MCF 10A (cell line): ENCODE measurements around the gene IQCN. TPM values are rescaled to one million over a fixed set of nuclear protein-coding genes. Genes with fewer than 3 reads are reported as not detected.
A peak's percentile ranks its signal among the peaks of the same experiment; 100 is the strongest.

Source experiments
- BruUV-seq: library from RNA; stranded (reverse); fragments of 400-500 nt; replicated peaks from 2 replicates; lab custom pipeline; 2021; lab: Mats Ljungman, UMichigan
- CTCF ChIA-PET: fragments of 300-600 bp; sonication (Branson Sonifier 250); formaldehyde crosslinking; extraction: SDS; loops from one replicate; lab custom pipeline; 2021; ENCODE audit warnings: antibody characterized with exemption, inconsistent platforms; lab: Yijun Ruan, JAX
- POLR2A ChIA-PET: fragments of 300-600, 350-650 bp; sonication (Branson Sonifier 250); formaldehyde crosslinking; extraction: SDS; loops from one replicate; lab custom pipeline; 2020; ENCODE audit warnings: antibody characterized with exemption, inconsistent platforms; lab: Yijun Ruan, JAX
- DNase-seq: peaks from one replicate; pipeline ENCODE4 v3.0.0-alpha.2; 2018; ENCODE audit not compliant: unreplicated experiment
- H3K27ac Mint-ChIP-seq: one replicate; pipeline ENCODE4 v1.8.0; 2022; ENCODE audit warnings: mild to moderate bottlenecking, low read depth, mixed read lengths; ENCODE audit not compliant: unreplicated experiment
- H3K27me3 Mint-ChIP-seq: one replicate; pipeline ENCODE4 v1.8.0; 2022; ENCODE audit warnings: mixed read lengths; ENCODE audit not compliant: insufficient read depth, unreplicated experiment
- H3K36me3 Mint-ChIP-seq: one replicate; pipeline ENCODE4 v1.8.0; 2022; ENCODE audit warnings: mild to moderate bottlenecking, moderate library complexity, mixed read lengths; ENCODE audit not compliant: insufficient read depth, unreplicated experiment
- H3K4me1 Mint-ChIP-seq: one replicate; pipeline ENCODE4 v1.8.0; 2022; ENCODE audit warnings: mixed read lengths; ENCODE audit not compliant: insufficient read depth, unreplicated experiment
- H3K4me3 Mint-ChIP-seq: one replicate; pipeline ENCODE4 v1.8.0; 2022; ENCODE audit warnings: mild to moderate bottlenecking, moderate library complexity, mixed read lengths; ENCODE audit not compliant: unreplicated experiment
- H3K9me3 Mint-ChIP-seq: one replicate; pipeline ENCODE4 v1.8.0; 2022; ENCODE audit warnings: mixed read lengths; ENCODE audit not compliant: unreplicated experiment
- intact Hi-C: fragments of 100-400 bp; cut with micrococcal nuclease; formaldehyde crosslinking; loops from 2 replicates; pipeline ENCODE4 v1.14.1; 2022
- total RNA-seq: library from RNA; stranded (reverse); gene quantifications from 2 replicates; pipeline ENCODE4 v1.2.3, GENCODE V29; 2022
- TF ChIP-seq, protein P1 (sequence below): fragments of 200-600 bp; IDR thresholded peaks from one replicate; pipeline ENCODE4 v1.8.0; 2022; ENCODE audit warnings: antibody characterized with exemption, mild to moderate bottlenecking; ENCODE audit not compliant: unreplicated experiment

The IQCN gene
- total RNA-seq, 1 experiment from 2014 or later, result 0.26 TPM

DNA sequence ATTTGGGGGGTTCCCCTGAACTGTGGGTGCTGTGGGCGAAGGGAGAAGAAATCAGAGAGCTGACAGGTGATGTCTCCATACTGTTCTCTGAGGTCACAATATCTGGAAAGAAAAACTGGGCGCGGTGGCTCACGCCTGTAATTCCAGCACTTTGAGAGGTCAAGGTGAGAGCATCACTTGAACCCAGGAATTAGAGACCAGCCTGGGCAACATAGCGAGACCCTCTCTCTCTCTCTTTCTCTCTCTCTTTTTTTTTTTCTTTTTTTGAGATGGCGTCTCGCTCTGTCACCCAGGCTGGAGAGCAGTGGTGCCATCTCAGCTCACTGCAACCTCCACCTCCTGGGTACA, 21.9 kb downstream of the IQCN start:
- Mint-ChIP-seq H3K36me3 (no peaks in the 10 kb centered on the region), H3K27me3 (no peaks in the 10 kb centered on the region), H3K4me3 (no peak overlapping the region), H3K9me3 (no peaks in the 10 kb centered on the region), H3K4me1 (no peaks in the 10 kb centered on the region), H3K27ac (no peak overlapping the region)
- ChIA-PET POLR2A (interaction anchor here (1.1 to 4.5 kb wide), 6 partner anchors 23 to 103 kb away, joined by 3 to 34 read pairs (median 6); partner anchors contain the start of genes IQCN, JUND, MPV17L2 and RAB3A), CTCF (interaction anchor here (0.5 to 3.7 kb wide), 25 partner anchors 9 to 545 kb away, joined by 3 to 47 read pairs (median 6); partner anchors contain the start of genes IQCN and MPV17L2)
- TF ChIP-seq, protein P1, sequence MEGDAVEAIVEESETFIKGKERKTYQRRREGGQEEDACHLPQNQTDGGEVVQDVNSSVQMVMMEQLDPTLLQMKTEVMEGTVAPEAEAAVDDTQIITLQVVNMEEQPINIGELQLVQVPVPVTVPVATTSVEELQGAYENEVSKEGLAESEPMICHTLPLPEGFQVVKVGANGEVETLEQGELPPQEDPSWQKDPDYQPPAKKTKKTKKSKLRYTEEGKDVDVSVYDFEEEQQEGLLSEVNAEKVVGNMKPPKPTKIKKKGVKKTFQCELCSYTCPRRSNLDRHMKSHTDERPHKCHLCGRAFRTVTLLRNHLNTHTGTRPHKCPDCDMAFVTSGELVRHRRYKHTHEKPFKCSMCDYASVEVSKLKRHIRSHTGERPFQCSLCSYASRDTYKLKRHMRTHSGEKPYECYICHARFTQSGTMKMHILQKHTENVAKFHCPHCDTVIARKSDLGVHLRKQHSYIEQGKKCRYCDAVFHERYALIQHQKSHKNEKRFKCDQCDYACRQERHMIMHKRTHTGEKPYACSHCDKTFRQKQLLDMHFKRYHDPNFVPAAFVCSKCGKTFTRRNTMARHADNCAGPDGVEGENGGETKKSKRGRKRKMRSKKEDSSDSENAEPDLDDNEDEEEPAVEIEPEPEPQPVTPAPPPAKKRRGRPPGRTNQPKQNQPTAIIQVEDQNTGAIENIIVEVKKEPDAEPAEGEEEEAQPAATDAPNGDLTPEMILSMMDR, result no peak
- intact Hi-C loops, result loop anchor here (1.0 to 5.0 kb wide), 3 partner anchors 48 to 245 kb away; partner anchors contain the start of genes ARRDC2, MAST3 and RAB3A
- DNase-seq, result no peak
- BruUV-seq, result no TSS peak

DNA sequence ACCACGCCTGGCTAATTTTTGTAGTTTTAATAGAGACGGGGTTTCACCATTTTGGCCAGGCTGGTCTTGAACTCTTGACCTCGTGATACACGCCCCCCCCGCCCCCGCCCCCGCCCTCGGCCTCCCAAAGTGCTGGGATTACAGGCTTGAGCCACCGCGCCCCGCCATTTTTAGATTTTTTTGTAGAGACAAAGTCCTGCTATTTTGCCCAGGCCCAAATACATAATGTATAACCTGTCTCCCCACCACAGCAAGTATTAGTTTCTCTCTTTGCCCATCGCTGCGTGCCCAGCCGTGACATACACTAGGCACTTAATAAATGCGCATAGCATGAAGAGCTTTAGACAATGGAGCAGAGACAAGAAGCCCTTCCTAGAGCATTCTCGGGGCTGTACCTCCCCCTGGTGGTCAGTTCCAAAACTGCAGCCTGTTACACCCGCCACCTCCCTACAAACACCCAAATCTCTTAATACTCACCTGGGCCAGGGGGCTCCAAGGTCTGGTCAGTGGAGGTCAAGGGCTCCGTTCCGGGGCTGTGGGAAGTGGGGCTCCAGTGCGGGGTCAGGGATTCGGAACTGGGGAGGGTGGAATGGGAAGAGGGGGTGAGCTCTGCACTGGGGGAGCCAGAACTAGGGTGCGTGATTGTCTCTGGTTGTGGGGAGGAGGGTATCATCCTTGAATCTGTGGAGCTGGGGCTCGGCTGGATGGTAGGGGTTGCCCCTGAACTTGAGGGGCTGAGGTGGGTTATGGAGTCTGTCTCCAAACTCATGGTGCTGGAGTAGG, 22.5 kb downstream of the IQCN start:
- ChIA-PET CTCF (interaction anchor here (0.6 to 3.7 kb wide), 33 partner anchors 10 to 741 kb away, joined by 3 to 47 read pairs (median 5); partner anchors contain the start of gene IQCN), POLR2A (interaction anchor here (1.3 to 4.5 kb wide), 4 partner anchors 29 to 83 kb away, joined by 3 to 34 read pairs (median 9); partner anchors contain the start of genes JUND, MPV17L2 and RAB3A)
- DNase-seq, result peak; percentile 76
- TF ChIP-seq, protein P1, result peak; percentile 89
- no TSS peak for BruUV-seq
- H3K27ac Mint-ChIP-seq, result no peak overlapping the region
- H3K4me1 Mint-ChIP-seq, result no peaks in the 10 kb centered on the region
- no peaks in the 10 kb centered on the region for H3K27me3 Mint-ChIP-seq
- no peaks in the 10 kb centered on the region for H3K36me3 Mint-ChIP-seq
- intact Hi-C loops, result loop anchor here (1.0 to 5.0 kb wide), 6 partner anchors 43 to 244 kb away; partner anchors contain the start of genes ARRDC2, MAST3 and RAB3A
- no peaks in the 10 kb centered on the region for H3K9me3 Mint-ChIP-seq
- no peak overlapping the region for H3K4me3 Mint-ChIP-seq

DNA sequence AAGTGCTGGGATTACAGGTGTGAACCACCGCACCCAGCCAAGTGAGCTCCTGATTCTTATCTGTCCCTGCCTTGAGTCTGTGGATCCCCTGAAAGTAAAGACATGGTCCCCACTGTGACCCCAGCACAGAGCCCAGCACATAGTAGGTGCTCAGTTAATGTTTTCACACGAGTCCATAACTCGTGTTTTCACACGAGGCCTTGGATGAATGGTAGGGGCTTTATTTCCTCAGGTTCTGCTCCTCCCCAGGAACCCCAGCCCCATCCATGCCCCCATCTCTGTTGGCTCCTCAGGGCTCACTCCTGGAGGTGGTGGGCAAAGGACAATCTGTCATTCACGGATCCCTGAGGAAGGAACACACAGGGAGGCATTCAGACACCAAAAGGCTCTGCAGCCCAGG, 24.4 kb downstream of the IQCN start:
- DNase-seq, result no peak
- Mint-ChIP-seq H3K36me3 (no peaks in the 10 kb centered on the region), H3K27ac (no peak overlapping the region), H3K9me3 (no peaks in the 10 kb centered on the region), H3K4me1 (no peaks in the 10 kb centered on the region), H3K27me3 (no peaks in the 10 kb centered on the region), H3K4me3 (no peak overlapping the region)
- POLR2A ChIA-PET, result interaction anchor here (1.0 to 1.4 kb wide), 2 partner anchors 26 to 58 kb away, joined by 3 read pairs; no protein-coding TSS in a partner anchor
- no TSS peak for BruUV-seq
- TF ChIP-seq, protein P1, result no peak
- CTCF ChIA-PET, result interaction anchor here (0.6 to 3.1 kb wide), 15 partner anchors 9 to 241 kb away, joined by 3 to 13 read pairs (median 3); partner anchors contain the start of gene IQCN
- intact Hi-C loops, result loop anchor here (5.0 kb wide), 2 partner anchors 153 to 243 kb away; partner anchors contain the start of genes ARRDC2 and MAST3

DNA sequence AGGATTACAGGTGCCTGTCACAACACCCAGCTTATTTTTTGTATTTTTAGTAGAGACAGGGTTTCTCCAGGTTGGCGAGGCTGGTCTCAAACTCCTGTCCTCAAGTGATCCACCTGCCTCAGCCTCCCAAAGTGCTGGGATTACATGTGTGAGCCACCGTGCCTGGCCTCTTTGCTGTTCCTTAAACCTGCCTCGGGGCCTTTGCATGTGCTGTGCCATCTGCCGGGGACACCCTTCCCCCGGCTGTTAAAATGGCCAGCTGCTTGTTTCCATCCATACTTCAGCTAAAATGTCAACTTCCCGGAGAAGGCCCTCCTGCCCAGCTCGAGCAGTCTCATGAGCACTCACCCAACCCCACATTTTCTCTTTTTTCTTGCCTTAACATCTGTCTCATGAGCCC, 29.0 kb downstream of the IQCN start:
- TF ChIP-seq, protein P1, result no peak
- no peak for DNase-seq
- Mint-ChIP-seq H3K27ac (no peak overlapping the region), H3K4me3 (no peak overlapping the region), H3K36me3 (no peaks in the 10 kb centered on the region), H3K4me1 (no peaks in the 10 kb centered on the region), H3K27me3 (peaks cover 20% of the 10 kb centered on the region), H3K9me3 (no peaks in the 10 kb centered on the region)
- ChIA-PET CTCF (interaction anchor here (0.6 to 0.9 kb wide), 3 partner anchors 36 to 349 kb away, joined by 3 to 7 read pairs (median 4); no protein-coding TSS in a partner anchor), POLR2A (interaction anchor here (1.5 kb wide), 1 partner anchor 52 kb away, joined by 4 read pairs; the partner anchor contains the start of gene MPV17L2)
- BruUV-seq, result no TSS peak
- intact Hi-C loops, result no loop called here
